DND-41 (cell line): ENCODE measurements around the gene SGCD.

ENCODE experiments used
- ATAC-seq: fragments of 200-7000 bp; cut with Tn5 transposase; 3 replicates; pipeline ENCODE4 v1.9.1; 2021; ENCODE audit warnings: low read depth; ENCODE audit not compliant: insufficient read depth
- DNase-seq: peaks from one replicate; pipeline ENCODE4 v3.0.0-alpha.2; 2020
- H2AFZ ChIP-seq: 2 replicates; pipeline ENCODE4 v1.6.0; 2012; ENCODE audit warnings: low read depth, low read length
- H3K27ac ChIP-seq: 2 replicates; pipeline ENCODE4 v1.5.1; 2012; ENCODE audit warnings: low read length, inconsistent platforms
- H3K27me3 ChIP-seq: fragments of 200-600 bp; sonication (generic); 2 replicates; pipeline ENCODE4 v1.6.0; 2012; ENCODE audit warnings: low read length, mild to moderate bottlenecking, inconsistent platforms; ENCODE audit not compliant: insufficient read depth, poor library complexity
- H3K36me3 ChIP-seq: 2 replicates; pipeline ENCODE4 v1.5.1; 2012; ENCODE audit warnings: low read length, inconsistent platforms; ENCODE audit not compliant: insufficient read depth
- H3K4me1 ChIP-seq: 2 replicates; pipeline ENCODE4 v1.5.1; 2012; ENCODE audit warnings: mild to moderate bottlenecking, low read length; ENCODE audit not compliant: insufficient read depth
- H3K4me2 ChIP-seq: 2 replicates; pipeline ENCODE4 v1.6.0; 2012; ENCODE audit warnings: mild to moderate bottlenecking, moderate library complexity, low read length, inconsistent platforms; ENCODE audit not compliant: insufficient read depth
- H3K4me3 ChIP-seq, 2 experiments: fragments of 200-600 bp in 1 of 2; shearing (Covaris generic) in 1 of 2; 2 replicates each; pipeline ENCODE4 v1.5.1; 2012 to 2016; ENCODE audit warnings: inconsistent platforms in 2 of 2, low read length in 2 of 2, mild to moderate bottlenecking in 2 of 2, low read depth in 1 of 2, moderate library complexity in 1 of 2
- H3K79me2 ChIP-seq: 2 replicates; pipeline ENCODE4 v1.6.0; 2012; ENCODE audit warnings: low read length, inconsistent platforms; ENCODE audit not compliant: insufficient read depth
- H3K9ac ChIP-seq: 2 replicates; pipeline ENCODE4 v1.6.0; 2012; ENCODE audit warnings: low read depth, mild to moderate bottlenecking, inconsistent platforms, low read length, moderate library complexity
- H3K9me3 ChIP-seq: 2 replicates; pipeline ENCODE4 v1.5.1; 2012; ENCODE audit warnings: low read length, moderate library complexity, mild to moderate bottlenecking, inconsistent platforms; ENCODE audit not compliant: insufficient read depth, severe bottlenecking
- H4K20me1 ChIP-seq: 2 replicates; pipeline ENCODE4 v1.6.0; 2012; ENCODE audit warnings: low read length; ENCODE audit not compliant: insufficient read depth
- CTCF ChIP-seq: IDR thresholded peaks from 2 replicates; pipeline ENCODE4 v1.5.1; 2012; ENCODE audit warnings: borderline replicate concordance, low read length, moderate library complexity, mild to moderate bottlenecking; ENCODE audit not compliant: poor library complexity, severe bottlenecking; ENCODE audit errors: extremely low read depth
- EZH2 ChIP-seq: IDR thresholded peaks from 3 replicates; pipeline ENCODE4 v1.6.1; 2012; ENCODE audit warnings: borderline replicate concordance, low read depth, mild to moderate bottlenecking, moderate library complexity, low read length, inconsistent platforms; ENCODE audit not compliant: severe bottlenecking

The SGCD gene

GRCh38 chr5:156476678-156477077 lies 149.7 kb downstream of the SGCD start:
- H3K9ac ChIP-seq, result no peak overlapping the region
- no peak overlapping the region for H3K27ac ChIP-seq
- no peak overlapping the region for H3K4me3 ChIP-seq
- H3K79me2 ChIP-seq, result no peaks in the 10 kb centered on the region
- DNase-seq (no peak), ATAC-seq (no peak)
- no peak overlapping the region for H2AFZ ChIP-seq
- no peak overlapping the region for H3K4me2 ChIP-seq
- peaks cover 9% of the 10 kb centered on the region; the same call in 1 of the 2 replicates for H3K4me1 ChIP-seq
- H3K9me3 ChIP-seq, result no peaks in the 10 kb centered on the region
- peaks cover 3% of the 10 kb centered on the region for H3K27me3 ChIP-seq
- no peaks in the 10 kb centered on the region for H3K36me3 ChIP-seq
- H4K20me1 ChIP-seq, result no peaks in the 10 kb centered on the region
- TF ChIP-seq CTCF, result no peak
- no peak for TF ChIP-seq EZH2

- H3K36me3 ChIP-seq, result no peaks in the 10 kb centered on the region
- H2AFZ ChIP-seq, result no peak overlapping the region
- no peaks in the 10 kb centered on the region for H4K20me1 ChIP-seq
- DNase-seq (no peak), ATAC-seq (no peak)
- no peak overlapping the region for H3K4me2 ChIP-seq
- TF ChIP-seq CTCF (no peak), EZH2 (no peak)
- no peak overlapping the region for H3K27ac ChIP-seq
- H3K4me1 ChIP-seq, result peaks cover 9% of the 10 kb centered on the region; the same call in 1 of the 2 replicates
- no peaks in the 10 kb centered on the region for H3K9me3 ChIP-seq
- H3K27me3 ChIP-seq, result peaks cover 3% of the 10 kb centered on the region
- no peak overlapping the region for H3K4me3 ChIP-seq
- no peak overlapping the region for H3K9ac ChIP-seq
- H3K79me2 ChIP-seq, result no peaks in the 10 kb centered on the region
Measured at GRCh38 chr5:156477196-156477595, 150.2 kb downstream of the SGCD start.

- no peak overlapping the region for H3K4me2 ChIP-seq
- H3K27ac ChIP-seq, result no peak overlapping the region
- H3K4me1 ChIP-seq, result peaks cover 9% of the 10 kb centered on the region; the same call in 1 of the 2 replicates
- no peak for TF ChIP-seq EZH2
- TF ChIP-seq CTCF, result no peak
- H3K9me3 ChIP-seq, result no peaks in the 10 kb centered on the region
- DNase-seq (peak; percentile 66), ATAC-seq (peak; percentile 83)
- no peaks in the 10 kb centered on the region for H3K27me3 ChIP-seq
- no peaks in the 10 kb centered on the region for H3K36me3 ChIP-seq
- H3K9ac ChIP-seq, result no peak overlapping the region
- H3K79me2 ChIP-seq, result no peaks in the 10 kb centered on the region
- no peak overlapping the region; the same call in 1 of the 2 replicates for H2AFZ ChIP-seq
- H4K20me1 ChIP-seq, result no peaks in the 10 kb centered on the region
- no peak overlapping the region for H3K4me3 ChIP-seq
Measured at GRCh38 chr5:156479849-156480248, 152.9 kb downstream of the SGCD start.

- no peaks in the 10 kb centered on the region for H3K36me3 ChIP-seq
- no peaks in the 10 kb centered on the region for H3K79me2 ChIP-seq
- ATAC-seq (0 out of 3 replicates have a peak, but pooled peaks have one; percentile 15), DNase-seq (no peak)
- H3K27ac ChIP-seq, result no peak overlapping the region
- no peaks in the 10 kb centered on the region for H4K20me1 ChIP-seq
- H2AFZ ChIP-seq, result no peak overlapping the region
- TF ChIP-seq EZH2 (no peak), CTCF (no peak)
- H3K9ac ChIP-seq, result no peak overlapping the region
- no peak overlapping the region for H3K4me3 ChIP-seq
- no peaks in the 10 kb centered on the region for H3K9me3 ChIP-seq
- no peak overlapping the region for H3K4me2 ChIP-seq
- H3K4me1 ChIP-seq, result peaks cover 9% of the 10 kb centered on the region; the same call in 1 of the 2 replicates
- H3K27me3 ChIP-seq, result no peaks in the 10 kb centered on the region
Measured at GRCh38 chr5:156481741-156482140, 154.8 kb downstream of the SGCD start.
